Germinal center (tissue), 1 donor: Measurements from ENCODE around the gene FMN1.

Experiments used
- DNase-seq: peaks from one replicate; pipeline ENCODE4 v3.0.0; 2012; ENCODE audit warnings: mixed read lengths, low spot score

Gene FMN1

GRCh38 chr15:33013827-33014445 is 180.6 kb downstream of the FMN1 start:
- DNase-seq, result no peak

- no peak for DNase-seq
Observed at GRCh38 chr15:33011976-33012375, 182.5 kb downstream of the FMN1 start.

GRCh38 chr15:33009603-33010002 is 184.9 kb downstream of the FMN1 start:
- no peak for DNase-seq

- no peak for DNase-seq
Observed at GRCh38 chr15:33009026-33009425, 185.5 kb downstream of the FMN1 start.

- DNase-seq, result no peak
Observed at GRCh38 chr15:33008284-33008995, 186.1 kb downstream of the FMN1 start.

- DNase-seq, result no peak
Observed at GRCh38 chr15:33007303-33007855, 187.1 kb downstream of the FMN1 start.

- no peak for DNase-seq
Observed at GRCh38 chr15:33005582-33005981, 188.9 kb downstream of the FMN1 start.

GRCh38 chr15:33001926-33002325 is 192.6 kb downstream of the FMN1 start:
- DNase-seq, result no peak

GRCh38 chr15:32998979-32999672 is 195.4 kb downstream of the FMN1 start:
- DNase-seq, result no peak

- no peak for DNase-seq
Observed at GRCh38 chr15:32998182-32998581, 196.3 kb downstream of the FMN1 start.

GRCh38 chr15:32994810-32995424 is 199.6 kb downstream of the FMN1 start:
- DNase-seq, result peak; percentile 10

GRCh38 chr15:32993285-32993684 is 201.2 kb downstream of the FMN1 start:
- DNase-seq, result no peak

- no peak for DNase-seq
Observed at GRCh38 chr15:32991619-32992111, 202.8 kb downstream of the FMN1 start.

GRCh38 chr15:32990071-32990470 is 204.4 kb downstream of the FMN1 start:
- DNase-seq, result no peak

- no peak for DNase-seq
Observed at GRCh38 chr15:32987067-32987466, 207.4 kb downstream of the FMN1 start.

GRCh38 chr15:32986147-32986546 is 208.4 kb downstream of the FMN1 start:
- DNase-seq, result no peak

- no peak for DNase-seq
Observed at GRCh38 chr15:32983679-32984078, 210.8 kb downstream of the FMN1 start.

GRCh38 chr15:32982001-32982400 is 212.5 kb downstream of the FMN1 start:
- DNase-seq, result no peak

GRCh38 chr15:32981536-32981935 is 213.0 kb downstream of the FMN1 start:
- no peak for DNase-seq

- DNase-seq, result no peak
Observed at GRCh38 chr15:32979710-32980109, 214.8 kb downstream of the FMN1 start.

- DNase-seq, result no peak
Observed at GRCh38 chr15:32977506-32977905, 217.0 kb downstream of the FMN1 start.

GRCh38 chr15:32974691-32975090 is 219.8 kb downstream of the FMN1 start:
- no peak for DNase-seq
